CD1c-positive myeloid dendritic cell (primary cell): Measurements from ENCODE around the gene ENKD1.

Experiments
- DNase-seq: peaks from one replicate; pipeline ENCODE4 v3.0.0-alpha.2; 2016; ENCODE audit errors: extremely low spot score

ENKD1 gene

DNA sequence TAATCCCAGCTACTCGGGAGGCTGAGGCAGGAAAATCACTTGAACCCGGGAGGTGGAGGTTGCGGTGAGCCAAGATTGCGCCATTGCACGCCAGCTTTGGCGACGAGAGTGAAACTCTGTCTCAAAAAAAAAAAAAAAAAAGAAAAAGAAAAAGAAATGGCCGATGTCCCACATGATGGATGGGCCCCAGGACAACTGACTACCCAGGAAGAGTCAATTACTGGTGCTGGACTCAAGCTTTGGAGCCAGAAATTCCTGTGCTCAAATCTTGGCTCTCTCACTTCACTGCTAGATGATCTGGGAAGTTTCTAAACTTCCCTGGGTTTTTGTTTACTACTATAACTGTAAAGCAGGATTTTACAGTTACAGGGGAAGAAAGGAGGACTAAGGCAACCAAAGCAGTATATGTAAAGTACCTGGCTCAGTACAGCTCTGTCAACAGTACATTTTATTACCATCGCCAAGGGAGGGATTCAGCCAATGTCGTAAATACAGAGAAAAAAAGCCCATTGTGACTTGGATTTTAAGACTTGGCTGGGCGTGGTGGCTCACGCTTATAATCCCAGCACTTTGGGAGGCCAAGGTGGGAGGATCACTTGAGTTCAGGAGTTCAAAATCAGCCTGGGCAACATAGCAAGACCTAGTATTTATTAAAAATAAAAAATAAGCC, 11.9 kb upstream of the ENKD1 start:
- no peak for DNase-seq

DNA sequence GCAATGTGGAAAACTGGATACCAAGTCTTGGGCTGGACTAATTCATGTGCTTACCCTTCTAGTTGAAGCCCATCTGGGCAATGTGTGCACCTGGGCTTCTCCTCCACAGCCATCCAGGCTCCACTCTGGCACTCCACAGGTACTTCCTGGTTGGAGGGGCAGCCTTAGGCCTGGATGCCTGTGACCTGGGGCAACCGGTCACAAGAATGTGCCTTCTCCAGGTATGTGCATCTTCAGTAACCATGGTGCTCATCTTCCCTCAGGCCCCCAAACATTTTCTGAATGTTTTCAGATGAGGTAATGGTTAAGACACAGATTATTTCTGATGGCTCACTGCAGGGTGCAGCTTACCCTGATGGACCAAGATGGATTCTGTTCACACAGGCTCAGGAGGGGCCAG, 11.2 kb upstream of the ENKD1 start:
- DNase-seq = no peak

DNA sequence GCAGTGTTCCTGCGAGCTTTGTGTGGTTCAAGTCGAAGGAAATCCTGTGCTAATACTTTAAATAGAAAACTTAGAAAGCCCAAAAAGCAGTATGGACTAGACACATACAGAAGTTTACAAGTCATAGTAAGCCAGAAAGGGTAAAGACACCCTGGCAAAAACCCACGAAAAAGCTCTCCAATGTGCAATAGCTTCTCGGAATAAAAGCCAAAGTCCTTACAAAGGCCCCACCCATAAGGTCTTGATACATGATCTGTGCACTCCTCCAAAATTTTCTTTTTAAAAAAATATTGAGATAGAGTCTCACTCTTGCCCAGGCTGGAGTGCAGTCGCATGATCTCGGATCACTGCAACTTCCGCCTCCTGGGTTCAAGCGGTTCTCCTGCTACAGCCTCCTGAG, 10.4 kb upstream of the ENKD1 start:
- DNase-seq = no peak

DNA sequence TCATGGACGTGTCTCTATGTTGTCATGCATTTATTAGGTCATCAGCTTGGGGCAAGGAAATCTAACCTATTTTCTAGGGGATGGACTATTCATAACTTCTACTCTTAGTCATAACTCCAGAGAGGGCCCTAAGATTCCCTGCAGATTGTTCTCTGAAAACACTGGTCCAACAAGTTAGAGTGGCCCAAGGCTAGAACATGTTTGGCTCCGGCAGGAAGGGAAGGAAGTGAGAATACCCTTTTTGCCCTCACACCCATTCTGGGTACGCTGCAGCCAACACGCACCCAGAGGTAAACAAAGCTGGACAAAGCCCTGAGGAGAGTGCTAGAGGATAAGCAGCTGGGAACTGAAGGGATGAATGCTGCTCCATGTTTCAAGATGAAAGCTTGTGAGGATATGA, 10.0 kb upstream of the ENKD1 start:
- DNase-seq = no peak

DNA sequence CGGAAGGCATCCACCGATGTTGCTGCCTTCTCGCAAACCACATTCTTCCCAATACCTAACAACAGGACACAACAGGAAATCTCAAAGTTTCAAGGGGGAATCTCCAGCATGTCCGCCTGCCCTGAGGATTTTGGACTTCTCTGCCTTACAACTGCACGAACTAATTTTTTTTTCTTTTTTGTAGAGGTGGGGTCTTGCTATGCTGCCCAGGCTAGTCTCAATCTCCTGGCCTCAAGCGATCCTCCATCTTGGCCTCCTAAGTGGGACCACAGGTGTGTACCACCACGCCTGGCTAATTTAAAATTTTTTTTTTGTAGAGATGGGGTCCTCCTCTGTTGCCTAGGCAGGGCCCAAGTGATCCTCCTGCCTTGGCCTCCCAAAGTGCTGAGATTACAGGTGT, 9.4 kb upstream of the ENKD1 start:
- DNase-seq = no peak

DNA sequence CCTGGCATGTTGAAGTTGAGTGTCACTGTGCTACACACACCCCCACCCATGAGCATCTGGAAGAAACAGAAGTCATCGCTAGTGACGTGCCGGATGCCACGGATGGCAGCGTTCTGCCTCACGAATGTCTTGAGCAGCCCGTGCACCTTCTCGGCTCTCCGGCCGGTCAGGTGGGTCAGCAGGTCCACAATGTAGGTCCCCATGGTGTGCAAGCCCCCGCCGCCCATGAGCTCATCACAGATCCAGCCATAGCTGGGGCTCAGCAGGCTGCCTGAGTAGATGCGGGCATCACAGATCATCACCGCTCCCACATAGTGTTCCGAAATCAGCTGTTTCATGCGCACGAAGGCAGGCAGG, 9.0 kb upstream of the ENKD1 start:
- no peak for DNase-seq

DNA sequence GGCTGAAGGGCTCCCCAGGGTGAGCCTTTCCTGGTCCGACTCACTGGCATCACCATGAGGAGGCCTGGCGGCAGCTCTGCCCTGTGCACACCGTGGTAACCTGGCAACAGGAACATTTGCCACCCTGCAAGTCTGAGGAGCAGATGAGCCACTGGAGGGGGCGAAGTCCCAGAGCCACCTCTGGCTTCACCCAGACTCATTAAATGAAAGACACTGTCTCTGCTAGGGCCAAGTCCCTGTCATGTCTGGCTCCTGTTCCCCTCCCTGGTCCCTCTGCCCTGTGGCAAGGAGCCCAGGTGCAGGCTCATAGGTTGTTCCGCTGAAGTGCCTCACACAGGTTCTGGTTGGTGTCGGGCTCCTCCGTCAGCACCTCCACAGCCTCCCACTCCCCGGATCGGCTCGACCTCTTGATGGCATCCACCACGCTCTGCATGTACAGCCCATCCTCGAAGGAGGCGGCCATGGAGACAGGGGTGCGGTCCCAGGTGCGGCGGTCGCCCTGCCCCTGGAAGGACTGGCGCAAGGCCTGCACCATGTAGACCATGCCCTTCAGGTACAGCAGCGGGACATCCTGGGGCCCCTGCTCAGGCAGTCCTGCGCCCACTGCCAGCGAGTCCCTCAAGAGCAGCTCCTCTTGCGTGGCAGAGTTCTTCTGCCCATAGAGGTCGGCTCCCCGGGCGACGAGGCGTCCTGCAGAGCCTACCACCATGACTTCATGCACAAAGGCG, 8.5 kb upstream of the ENKD1 start:
- DNase-seq = no peak

DNA sequence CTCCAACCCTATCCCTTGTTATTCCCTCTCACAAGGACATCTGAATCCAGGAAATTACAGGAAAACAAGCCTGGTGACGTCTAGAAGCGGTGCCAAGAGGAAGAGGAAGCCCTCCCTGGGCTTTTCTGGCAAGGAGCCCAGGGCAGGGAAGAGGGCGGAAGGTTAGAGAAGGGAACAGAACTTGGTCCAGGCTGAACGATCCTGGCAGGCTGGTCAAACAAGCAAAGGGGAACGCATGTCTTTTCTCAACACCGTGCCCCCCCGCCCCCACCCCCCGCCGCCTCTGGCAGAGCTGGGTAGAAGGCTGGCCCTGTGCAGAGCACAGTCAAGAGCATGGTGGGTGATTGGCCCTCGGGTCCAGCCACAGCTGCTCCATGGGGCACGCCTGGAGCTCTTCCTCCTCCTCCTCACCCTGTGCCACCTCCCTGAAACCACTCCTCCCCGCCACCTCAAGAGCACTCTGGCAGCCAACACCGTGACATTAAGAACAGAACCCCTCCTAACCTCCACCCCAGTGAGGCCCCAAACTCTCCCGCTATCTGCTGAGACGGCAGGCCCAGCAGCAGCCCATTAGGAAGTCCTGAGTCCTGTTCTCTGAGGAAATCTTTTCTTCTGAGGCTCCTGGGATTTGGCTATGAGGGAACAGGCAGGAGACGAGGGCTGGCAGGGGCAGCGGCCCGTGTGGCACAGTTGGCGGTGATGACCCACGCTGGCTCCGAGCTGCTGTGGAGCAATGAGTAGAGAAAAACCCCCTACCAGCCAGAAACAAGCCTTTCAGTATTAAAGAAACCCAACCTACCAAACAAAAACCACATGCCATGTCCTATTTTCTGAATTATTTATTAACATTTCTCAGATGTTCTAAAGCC, 7.4 kb upstream of the ENKD1 start:
- peak; percentile 90 for DNase-seq

DNA sequence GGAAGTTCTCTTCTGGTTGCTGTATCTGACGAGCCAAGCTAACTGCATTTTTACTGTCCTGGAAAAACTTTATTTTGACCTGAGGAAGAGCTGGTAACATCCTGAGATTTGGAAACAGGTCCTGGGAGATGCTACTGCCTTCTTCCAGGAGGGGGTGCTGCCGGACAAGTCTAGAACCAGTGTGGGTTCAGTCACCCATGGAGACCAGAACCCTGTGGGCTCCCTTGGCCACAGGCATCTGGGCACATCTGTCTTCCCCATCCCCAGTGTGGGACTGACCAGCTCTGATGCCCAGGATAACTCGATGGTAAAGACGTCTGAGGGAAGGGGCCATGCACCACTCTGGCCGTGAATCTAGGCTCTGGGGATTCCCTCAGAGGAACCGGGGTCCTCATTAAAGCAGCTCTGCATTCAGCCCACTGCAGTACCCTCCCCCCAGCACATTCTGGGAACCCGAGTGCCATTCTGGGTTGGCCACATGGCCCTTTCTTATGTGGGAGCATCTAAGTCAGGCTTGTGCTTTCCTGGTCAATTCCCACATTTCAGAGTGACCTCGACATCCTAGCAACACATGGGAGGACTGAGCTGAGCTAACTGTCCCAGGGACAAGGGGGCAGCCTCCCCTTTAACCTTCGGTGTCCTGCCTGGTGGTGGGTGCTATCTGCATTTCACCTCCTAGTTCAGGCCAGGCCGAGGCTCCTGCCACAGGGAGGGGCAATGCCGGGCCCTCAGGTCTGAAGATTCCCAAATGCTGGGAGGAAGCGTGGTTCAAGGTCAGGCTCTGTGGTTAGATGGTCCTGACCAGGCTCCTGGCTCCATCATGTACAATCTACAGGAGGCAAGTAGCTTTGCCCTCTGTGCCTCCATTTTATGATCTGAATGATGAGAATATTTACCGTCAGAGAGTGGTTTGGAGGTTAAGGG, 6.5 kb upstream of the ENKD1 start:
- DNase-seq = peak; percentile 76

DNA sequence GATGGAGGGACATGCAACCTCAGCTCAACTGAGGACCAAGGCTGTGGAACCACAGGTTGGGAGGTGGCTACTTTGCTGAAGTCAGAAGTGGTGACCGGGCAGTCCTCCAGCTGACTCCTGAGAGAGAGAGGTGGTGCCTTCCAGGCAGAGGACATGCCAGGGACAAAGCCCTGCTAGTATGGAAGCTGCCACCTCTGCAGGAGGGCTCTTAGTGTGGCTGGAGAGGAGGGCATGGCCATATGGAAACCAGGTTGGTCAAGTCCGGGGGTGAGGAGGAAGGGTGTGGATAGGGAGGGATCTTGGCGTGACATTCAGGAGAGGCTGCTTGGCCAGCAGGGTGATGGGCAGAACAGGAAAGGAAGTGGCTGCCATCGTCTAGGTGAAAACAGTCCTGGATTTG, 5.8 kb upstream of the ENKD1 start:
- no peak for DNase-seq

DNA sequence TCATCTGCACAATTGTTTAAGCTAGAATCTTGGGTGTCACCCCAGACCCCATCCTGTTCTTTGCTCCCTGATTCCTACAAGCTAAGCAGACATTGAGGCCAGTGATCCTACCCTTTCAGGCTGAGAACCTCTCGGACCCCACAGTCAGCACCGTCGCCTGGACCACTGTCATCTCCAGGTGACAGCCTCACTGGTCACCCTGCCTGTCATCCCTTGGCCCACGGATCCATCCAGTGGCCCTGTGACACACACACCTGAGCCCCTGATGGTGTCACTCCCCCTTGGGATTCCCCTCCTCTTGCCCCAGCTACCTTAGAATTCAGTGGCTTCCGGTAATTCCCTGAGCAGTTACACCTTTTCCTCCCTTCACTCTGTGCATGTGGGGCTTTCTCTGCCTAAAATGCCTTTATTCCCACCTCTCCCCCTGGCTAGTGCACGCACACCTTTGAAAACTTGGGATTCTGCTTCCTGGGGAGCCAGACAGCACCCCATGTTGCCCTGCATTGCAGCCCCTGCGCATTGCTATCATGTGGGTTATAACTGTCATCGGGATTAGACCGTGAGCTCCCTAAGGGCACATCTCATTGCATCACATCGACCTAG, 3.0 kb upstream of the ENKD1 start:
- no peak for DNase-seq

DNA sequence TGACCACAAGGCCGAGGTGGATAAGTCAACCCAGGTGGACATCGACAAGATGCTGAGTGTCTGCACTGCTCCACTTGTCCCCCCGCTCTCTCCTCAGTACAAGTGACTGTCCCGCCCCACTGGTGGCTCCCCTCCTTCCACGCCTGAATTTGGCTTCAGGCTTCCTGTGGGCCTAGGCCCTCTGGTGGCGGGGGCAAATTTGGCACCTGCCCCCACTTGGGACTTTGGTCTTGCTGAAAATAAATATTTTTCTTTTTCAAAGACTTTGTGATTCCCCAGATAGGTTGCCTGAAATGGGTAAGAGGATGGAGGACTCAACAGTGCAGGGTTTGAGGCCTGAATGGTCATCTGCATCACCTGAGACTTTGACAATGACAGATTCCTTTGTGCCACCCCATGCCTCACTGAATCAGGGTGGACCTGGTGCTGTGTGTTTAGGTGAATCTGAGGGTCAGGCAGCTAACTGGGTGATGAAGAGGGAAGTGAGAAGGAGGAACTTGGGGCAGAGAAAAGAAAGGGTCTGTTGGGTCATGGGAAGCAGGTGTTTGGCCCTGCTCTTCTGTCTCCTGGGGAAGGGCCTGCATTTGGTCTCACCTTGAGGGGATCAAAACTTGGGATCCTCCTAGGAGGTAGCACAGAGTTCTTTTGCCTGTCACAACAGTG, 2.1 kb upstream of the ENKD1 start:
- DNase-seq = no peak

DNA sequence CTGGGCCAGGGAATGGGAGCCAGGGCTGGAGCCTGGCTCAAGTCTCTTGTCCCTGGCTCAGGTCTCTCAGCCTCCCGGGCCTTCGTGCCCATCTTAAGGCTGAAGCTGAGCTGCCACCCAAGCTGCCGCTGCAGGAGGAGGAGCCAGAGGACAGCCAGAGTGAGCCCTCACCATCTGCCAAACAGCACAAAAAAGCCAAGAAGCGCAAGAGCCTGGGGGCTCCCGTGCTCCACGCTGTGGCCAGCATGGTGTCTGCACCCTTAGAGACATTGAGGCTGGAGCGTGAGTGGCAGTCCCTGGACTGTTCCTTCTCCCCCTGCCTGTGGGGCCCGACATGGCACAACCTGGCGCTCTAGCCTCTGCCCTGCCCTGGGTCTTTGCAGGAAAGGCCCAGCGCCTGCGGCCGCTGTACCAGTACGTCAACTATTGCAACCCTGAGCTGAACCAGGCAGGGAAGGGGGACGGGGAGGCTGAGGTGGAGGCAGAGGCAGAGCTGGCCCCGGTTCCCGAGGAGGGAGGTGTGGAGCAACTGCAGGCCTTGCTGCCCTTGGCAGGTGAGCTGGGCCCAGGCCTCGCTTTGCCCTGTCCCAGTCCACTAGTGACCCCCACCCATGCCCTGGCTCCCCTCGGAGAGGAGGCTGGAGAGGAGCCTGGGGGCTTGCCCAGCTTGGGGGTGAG, 1.4 kb upstream of the ENKD1 start:
- peak; percentile 90 for DNase-seq

DNA sequence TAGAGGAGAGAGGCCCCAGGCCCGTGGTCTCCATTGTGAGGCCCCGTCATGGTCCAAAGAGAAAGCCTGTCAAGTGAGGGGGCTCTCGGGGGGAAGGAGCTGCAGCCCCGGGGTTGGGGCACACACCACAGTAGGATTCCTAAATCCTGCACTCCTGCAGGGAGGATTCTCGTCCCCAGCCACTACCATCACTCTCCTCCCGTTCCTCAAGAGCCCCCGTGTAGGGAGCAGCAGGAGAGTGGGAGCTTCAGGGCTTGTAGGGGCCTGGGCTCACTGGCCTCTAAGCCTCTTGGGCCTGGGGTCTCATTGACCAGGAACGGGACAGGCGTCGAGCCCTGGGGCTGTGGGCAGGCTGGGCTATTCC, 885 bp upstream of the ENKD1 start:
- DNase-seq = no peak

DNA sequence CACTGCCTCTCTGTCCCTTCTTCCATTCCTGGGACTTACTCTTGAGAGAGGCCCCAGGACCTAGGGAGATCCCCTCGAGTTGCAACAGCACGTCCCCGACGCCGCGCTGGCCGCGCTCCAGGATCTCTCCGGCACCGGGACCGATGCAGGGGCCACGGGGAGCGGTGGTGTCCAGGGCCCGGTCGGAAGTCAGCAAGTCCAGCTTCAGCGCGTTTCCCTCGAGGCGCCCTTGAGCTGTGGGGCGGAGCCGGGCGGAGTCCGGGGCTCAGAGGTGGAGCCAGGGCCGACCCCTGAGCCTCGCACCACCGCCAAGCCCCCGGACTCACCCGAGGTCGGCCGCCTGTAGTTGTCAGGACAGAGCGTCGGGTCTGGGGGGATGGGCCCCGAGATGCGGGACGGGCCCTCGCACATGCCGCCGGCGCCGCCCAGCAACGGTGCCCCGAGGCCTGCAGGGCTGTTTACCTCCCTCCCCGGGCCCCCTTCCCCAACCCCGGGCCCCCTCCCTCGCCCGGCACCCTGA, 458 bp downstream of the ENKD1 start:
- DNase-seq = peak; percentile 16

DNA sequence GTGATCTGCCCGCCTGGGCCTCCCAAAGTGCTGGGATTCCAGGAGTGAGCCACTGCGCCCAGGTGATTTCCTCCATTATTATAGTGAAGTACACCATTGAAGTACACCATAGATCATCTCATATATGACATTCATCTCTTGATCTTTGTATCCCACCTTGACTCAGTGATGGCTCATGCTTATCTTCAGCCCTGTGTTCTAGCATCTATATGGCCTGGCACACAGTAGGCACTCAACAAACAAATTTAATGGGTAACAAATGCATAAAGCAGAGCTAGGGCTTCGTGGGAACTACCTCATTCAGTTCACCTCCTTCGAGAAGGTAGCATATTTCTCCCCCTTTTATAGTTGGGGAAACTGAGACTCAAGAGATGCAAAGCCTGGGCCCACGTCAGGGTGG, 952 bp downstream of the ENKD1 start:
- no peak for DNase-seq

DNA sequence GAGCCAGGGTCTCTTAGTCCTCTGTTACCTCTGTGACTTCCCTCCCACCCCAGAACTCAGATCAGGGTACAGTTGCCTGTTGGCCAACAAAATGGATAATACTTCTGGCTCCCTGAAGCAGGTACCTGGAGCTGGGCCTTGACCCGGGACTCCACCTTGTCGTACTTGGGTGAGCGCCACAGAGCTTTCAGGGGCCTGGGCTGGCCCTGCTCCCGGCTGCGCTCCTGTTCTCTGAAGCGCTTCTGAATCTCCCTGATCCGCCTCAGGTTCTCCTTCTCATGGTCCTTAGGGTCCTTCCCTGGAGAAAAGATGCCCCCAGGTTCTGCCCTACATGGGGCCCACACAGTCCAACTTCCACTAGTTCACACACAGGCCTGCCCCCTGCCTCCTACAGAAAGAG, 1.7 kb downstream of the ENKD1 start:
- DNase-seq = no peak

DNA sequence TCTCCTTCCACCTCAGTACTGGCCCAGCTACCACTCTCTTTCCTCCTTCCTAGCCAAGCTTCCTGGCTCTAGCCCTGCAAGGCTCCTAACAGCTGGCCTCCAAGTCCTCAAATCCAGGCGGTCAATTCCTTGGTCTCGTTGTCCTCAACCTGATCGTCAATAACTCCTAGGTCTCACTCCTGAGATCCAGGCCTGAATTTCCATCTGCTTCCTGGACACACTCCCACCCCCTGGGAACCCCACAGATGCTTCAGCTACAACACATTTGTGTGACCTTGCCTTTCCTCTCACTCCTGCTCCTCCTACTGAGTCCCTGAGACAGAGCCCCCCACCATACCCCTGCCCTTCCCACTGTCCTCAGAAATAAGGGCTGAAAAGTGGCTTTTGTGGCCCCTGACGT, 2.3 kb downstream of the ENKD1 start:
- DNase-seq = no peak

DNA sequence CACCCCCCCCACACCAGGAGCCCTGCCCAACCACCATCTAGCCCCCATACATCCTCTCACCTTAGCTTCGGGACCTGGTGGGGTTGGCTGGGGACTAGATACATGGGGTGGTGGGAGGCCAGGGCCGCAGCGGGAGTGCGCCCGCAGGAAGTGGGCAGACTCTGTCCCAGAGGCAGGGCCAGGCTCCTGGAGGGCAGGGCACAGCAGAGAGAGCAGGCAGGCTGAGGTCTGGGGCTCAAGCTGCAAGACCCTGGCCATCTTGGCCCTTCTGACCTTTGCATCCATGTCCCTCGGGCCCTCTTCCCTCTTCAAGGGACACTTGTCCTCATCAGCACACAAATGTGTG, 2.7 kb downstream of the ENKD1 start:
- no peak for DNase-seq

DNA sequence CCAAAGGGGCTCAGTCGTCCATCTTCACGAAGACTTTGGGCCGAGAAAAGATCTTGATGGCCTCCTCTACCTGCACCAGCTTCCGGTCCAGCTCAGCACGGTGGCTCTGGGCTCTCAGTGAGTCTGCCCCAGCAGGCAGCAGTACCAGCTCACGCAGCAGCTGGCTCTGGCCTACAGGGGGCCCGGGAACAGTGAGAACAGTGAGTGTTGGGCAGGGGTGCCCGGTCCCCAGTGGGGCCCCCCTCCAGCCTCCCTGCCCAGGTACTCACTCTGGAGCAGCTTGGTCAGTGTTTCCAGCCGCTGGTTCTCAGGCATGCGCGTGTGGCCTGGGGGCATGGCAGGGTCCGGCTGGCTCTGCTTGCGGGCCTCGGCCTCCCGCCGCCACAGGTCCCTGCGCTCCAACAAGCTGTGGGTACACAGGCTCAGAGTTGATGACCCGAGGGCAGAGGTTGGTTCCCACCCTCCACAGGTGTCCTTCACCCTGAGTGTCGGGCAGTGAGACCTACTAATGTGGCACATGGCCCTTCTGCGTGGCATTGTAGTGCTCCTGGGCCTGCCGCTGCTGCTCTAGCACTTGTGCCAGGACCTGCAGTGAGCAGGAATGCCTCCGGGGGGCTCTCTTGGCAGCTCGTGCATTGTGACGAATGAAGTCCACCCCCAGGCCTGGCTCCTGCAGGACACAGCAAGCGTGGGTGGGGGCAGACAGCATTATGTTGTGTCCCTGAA, 3.2 kb downstream of the ENKD1 start:
- peak; percentile 40 for DNase-seq
